ENCODE measurements around the gene SLC25A3.

DNA sequence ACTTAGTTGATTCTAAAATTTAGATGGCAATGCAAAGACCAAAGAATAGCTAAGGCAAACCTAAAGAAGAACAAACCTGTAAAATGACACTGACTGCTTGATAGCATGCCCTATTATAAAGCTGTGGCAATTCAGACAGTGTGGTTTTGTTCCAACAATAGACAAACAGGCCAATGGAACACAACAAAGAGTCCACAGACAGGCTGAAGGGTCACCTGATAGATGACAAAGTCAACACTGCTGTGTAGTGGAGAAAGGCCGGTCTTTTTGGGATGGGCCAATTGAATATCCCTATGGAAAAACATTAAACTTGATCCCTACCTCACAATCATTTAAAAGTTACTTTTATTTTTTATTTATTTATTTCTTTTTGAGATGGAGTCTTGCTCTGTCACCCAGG, 33.8 kb upstream of the SLC25A3 start:
- TF ChIP-seq CTCF (IDR thresholded peaks at IDR 0.05) (no peak), POLR2A (IDR thresholded peaks at IDR 0.05) (no peak), EP300 (IDR thresholded peaks at IDR 0.05) (no peak)

Data from tibial nerve (tissue), 4 donors.